ENCODE results near the gene NPHP4. TPM values are rescaled to one million over a fixed set of nuclear protein-coding genes. Genes with fewer than 3 reads are reported as not detected.

Gene NPHP4
- total and polyA plus RNA-seq, 7 donors, result 1.3 to 2.8 (median 1.8) TPM

DNA sequence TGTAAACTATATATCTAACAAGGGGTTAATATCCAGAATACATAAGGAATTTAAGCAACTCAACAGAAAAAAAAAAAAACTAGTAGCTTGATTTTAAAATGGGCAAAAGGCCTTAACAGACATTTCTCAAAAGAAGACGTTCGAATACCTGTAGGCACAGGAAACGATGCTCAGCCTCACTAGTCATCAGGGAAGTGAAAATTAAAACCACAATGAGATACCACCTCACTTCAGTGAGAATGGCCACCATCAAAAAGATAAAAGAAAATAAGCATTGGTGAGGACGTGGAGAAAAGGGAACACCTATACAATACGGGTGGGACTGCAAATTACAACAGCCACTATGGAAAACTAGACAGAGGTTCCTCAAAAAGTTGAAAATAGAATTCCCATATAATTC lies 37.3 kb downstream of the NPHP4 start:
- H3K4me1 ChIP-seq, result no peaks in the 10 kb centered on the region
- WGBS, 3 donors, result 88 to 91% (median 89%) methylated on average over 5 of the region's 5 CpGs
- peaks cover 0 to 15% of the 10 kb centered on the region in 2 donors for H3K36me3 ChIP-seq (ENCODE audit: insufficient read depth in 1 of 2, low read depth in 1 of 2)

DNA sequence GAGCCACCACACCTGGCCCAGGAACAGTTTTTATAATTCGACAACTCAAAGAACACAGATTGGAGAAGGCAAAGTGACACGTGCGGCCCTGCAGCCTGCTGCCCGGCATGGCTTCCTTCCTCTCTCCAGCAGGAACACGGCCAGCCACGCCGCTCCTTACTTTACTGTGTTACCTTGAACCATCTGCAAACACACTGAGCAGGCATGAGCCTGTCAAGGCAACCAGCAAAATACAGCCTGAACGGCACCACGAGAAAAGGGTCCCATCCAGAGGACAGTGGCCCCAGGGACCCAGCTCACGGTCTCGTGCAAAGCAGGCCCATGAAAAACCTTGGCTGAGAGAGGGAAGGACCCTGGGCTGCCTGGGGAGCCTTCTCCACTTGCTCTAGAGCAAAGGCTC lies 38.8 kb downstream of the NPHP4 start:
- TF ChIP-seq, protein P1, sequence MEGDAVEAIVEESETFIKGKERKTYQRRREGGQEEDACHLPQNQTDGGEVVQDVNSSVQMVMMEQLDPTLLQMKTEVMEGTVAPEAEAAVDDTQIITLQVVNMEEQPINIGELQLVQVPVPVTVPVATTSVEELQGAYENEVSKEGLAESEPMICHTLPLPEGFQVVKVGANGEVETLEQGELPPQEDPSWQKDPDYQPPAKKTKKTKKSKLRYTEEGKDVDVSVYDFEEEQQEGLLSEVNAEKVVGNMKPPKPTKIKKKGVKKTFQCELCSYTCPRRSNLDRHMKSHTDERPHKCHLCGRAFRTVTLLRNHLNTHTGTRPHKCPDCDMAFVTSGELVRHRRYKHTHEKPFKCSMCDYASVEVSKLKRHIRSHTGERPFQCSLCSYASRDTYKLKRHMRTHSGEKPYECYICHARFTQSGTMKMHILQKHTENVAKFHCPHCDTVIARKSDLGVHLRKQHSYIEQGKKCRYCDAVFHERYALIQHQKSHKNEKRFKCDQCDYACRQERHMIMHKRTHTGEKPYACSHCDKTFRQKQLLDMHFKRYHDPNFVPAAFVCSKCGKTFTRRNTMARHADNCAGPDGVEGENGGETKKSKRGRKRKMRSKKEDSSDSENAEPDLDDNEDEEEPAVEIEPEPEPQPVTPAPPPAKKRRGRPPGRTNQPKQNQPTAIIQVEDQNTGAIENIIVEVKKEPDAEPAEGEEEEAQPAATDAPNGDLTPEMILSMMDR (IDR thresholded peaks at IDR 0.05), result no peak

More for the DNA sequence above, 37.3 kb downstream of the NPHP4 start:
- H3K9me3 ChIP-seq, result no peaks in the 10 kb centered on the region
- intact Hi-C loops (cut with DNase I), result no loop called here
- no peak overlapping the region for H3K27ac ChIP-seq
- DNase-seq (no peak), ATAC-seq (no peak)
- no peak overlapping the region for H3K4me3 ChIP-seq
- H3K27me3 ChIP-seq (ENCODE audit: insufficient read depth in 3 of 3, low read length in 2 of 3), result no peaks in the 10 kb centered on the region
- TF ChIP-seq, protein P1 (IDR thresholded peaks at IDR 0.05), result no peak

GRCh38 chr1:5951846-5952410 lies 40.3 kb downstream of the NPHP4 start:
- H3K9me3 ChIP-seq, result no peaks in the 10 kb centered on the region
- 93 to 94% (median 94%) methylated on average over 19 of the region's 19 CpGs for WGBS, 3 donors
- H3K36me3 ChIP-seq (ENCODE audit: insufficient read depth in 1 of 2, low read depth in 1 of 2), result peaks cover 0 to 23% of the 10 kb centered on the region in 2 donors
- DNase-seq (peak in 1 of 2 donors; percentile 4), ATAC-seq (no peak)
- intact Hi-C loops (cut with DNase I), result no loop called here
- TF ChIP-seq, protein P1 (IDR thresholded peaks at IDR 0.05), result no peak
- H3K4me1 ChIP-seq, result no peaks in the 10 kb centered on the region
- no peak overlapping the region for H3K27ac ChIP-seq
- H3K4me3 ChIP-seq, result no peak overlapping the region
- H3K27me3 ChIP-seq (ENCODE audit: insufficient read depth in 3 of 3, low read length in 2 of 3), result no peaks in the 10 kb centered on the region

More for the DNA sequence above, 38.8 kb downstream of the NPHP4 start:
- no peak overlapping the region for H3K4me3 ChIP-seq
- no peak for DNase-seq
- intact Hi-C loops (cut with DNase I), result no loop called here
- H3K36me3 ChIP-seq (ENCODE audit: insufficient read depth in 1 of 2, low read depth in 1 of 2), result peaks cover 0 to 15% of the 10 kb centered on the region in 2 donors
- 95 to 97% (median 97%) methylated on average over 11 of the region's 11 CpGs for WGBS, 3 donors
- H3K9me3 ChIP-seq, result no peaks in the 10 kb centered on the region
- H3K4me1 ChIP-seq, result no peaks in the 10 kb centered on the region
- no peak for ATAC-seq
- no peaks in the 10 kb centered on the region for H3K27me3 ChIP-seq (ENCODE audit: insufficient read depth in 3 of 3, low read length in 2 of 3)
- no peak overlapping the region for H3K27ac ChIP-seq

DNA sequence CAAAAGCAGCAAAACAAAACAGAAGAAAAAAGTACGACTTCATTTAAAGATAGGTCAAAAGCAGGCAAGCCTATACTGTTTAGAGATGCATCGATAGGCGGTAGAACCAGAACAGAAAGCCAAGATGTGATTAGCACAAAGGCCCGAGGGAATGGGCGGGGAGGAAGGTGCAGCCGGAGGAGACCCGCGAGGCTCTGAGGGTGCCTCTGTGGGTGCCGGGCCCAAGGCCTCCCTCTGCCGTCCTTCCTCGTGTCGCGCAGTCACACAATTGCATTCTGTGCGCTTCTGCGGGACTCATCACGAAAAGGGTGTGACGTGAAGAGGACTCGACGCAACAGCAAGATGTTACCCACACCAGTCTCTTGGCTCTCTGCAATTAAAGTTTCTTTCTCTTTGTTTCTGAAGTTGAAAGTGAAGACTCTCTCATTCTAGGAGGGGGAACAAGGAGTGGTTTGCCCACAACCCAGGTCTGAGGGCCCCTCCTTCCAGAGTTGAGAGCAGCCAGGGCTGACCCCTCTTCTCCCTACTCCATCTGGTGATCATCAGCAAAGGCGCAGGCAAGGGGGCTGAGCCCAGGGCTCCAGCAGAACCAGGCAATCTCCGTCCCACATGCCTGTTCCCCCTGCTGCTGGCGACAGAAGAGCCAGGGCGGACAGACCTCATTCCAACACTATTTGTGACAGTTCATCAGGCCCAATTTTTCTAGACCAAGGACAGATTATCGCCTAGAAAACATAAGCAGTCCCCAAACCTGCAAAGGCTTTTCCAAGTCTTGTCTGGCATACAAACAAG lies 41.0 kb downstream of the NPHP4 start:
- WGBS, 3 donors, result 93 to 95% (median 94%) methylated on average over 24 of the region's 24 CpGs
- peak in 1 of 2 donors; percentile 5 for DNase-seq

More for the DNA sequence above, 41.0 kb downstream of the NPHP4 start:
- Histone ChIP-seq H3K27ac (no peak overlapping the region), H3K27me3 (ENCODE audit: insufficient read depth in 3 of 3, low read length in 2 of 3) (no peaks in the 10 kb centered on the region), H3K36me3 (ENCODE audit: insufficient read depth in 1 of 2, low read depth in 1 of 2) (peaks cover 0 to 28% of the 10 kb centered on the region in 2 donors), H3K4me1 (no peaks in the 10 kb centered on the region), H3K9me3 (no peaks in the 10 kb centered on the region), H3K4me3 (no peak overlapping the region)
- intact Hi-C loops (cut with DNase I), result no loop called here
- ATAC-seq, result no peak
- TF ChIP-seq, protein P1 (IDR thresholded peaks at IDR 0.05), result no peak
